ENCODE measurements around the gene CERS6. TPM values are rescaled to one million over a fixed set of nuclear protein-coding genes. Genes with fewer than 3 reads are reported as not detected.

CERS6 gene
- total RNA-seq, 4 donors from 2014 or later = 35.7 to 60.6 (median 39.2) TPM

DNA sequence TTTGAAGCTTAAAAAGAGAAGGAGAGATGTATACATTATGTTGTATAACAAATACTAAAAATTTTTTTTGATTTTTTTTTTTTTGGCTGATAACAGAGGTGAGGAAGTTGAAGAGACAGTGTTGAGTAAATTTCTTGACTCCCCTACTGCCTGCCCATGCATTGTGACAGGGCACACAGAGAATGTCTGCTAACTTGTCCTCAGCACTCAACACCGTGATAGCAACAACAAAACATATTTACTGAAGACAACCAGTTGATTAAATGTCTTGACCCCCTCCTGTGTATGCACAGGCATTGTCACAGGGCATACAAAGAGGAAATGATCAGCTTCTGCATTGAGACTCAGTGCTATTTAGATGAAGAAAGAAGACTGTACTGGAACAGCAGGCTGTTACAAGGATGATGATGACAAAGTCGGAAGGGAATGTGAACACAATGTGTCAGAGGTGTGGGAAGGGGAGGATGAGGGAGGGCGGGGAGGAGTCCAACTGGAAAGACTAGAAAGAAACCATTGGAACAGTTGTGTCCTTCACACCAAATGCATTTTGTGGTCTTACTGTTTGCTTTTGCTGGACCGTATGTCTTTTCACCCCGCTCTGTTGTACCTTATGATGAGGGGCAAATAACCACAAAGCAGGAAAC is 89.5 kb downstream of the CERS6 start:
- peaks cover 5% of the 10 kb centered on the region in 2 donors for H3K4me1 ChIP-seq
- H3K9me3 ChIP-seq = no peaks in the 10 kb centered on the region
- intact Hi-C loops (cut with DNase I) = no loop called here
- no peak overlapping the region for H3K27ac ChIP-seq
- no peaks in the 10 kb centered on the region for H3K36me3 ChIP-seq
- no peak overlapping the region for H3K4me3 ChIP-seq (replicated peaks in 1 of 3)
- WGBS, 2 donors = 88% methylated on average over 5 of the region's 5 CpGs
- H3K27me3 ChIP-seq = no peaks in the 10 kb centered on the region
- DNase-seq = no peak
- no peak for TF ChIP-seq POLR2A (IDR thresholded peaks at IDR 0.05)
- TF ChIP-seq, protein P1, sequence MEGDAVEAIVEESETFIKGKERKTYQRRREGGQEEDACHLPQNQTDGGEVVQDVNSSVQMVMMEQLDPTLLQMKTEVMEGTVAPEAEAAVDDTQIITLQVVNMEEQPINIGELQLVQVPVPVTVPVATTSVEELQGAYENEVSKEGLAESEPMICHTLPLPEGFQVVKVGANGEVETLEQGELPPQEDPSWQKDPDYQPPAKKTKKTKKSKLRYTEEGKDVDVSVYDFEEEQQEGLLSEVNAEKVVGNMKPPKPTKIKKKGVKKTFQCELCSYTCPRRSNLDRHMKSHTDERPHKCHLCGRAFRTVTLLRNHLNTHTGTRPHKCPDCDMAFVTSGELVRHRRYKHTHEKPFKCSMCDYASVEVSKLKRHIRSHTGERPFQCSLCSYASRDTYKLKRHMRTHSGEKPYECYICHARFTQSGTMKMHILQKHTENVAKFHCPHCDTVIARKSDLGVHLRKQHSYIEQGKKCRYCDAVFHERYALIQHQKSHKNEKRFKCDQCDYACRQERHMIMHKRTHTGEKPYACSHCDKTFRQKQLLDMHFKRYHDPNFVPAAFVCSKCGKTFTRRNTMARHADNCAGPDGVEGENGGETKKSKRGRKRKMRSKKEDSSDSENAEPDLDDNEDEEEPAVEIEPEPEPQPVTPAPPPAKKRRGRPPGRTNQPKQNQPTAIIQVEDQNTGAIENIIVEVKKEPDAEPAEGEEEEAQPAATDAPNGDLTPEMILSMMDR (IDR thresholded peaks at IDR 0.05) = no peak

DNA sequence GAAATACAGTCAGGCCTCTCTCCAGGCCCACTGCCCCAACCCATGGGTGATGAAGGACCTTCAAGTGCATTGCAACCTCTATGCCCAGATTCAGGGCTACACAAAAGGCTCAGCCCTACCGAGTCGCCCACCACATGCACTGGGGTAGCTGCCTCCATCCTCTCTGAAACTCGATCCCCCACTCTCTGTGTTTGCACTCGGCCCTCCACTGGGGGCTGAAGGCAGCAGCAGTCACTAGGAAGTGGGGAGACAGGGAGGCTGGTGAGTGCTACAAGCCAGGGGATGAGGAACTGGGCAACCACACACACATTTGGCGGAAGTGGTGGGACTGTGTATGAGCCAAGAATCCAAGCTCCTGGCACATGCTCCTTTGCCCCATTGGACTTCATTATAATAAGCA is 94.6 kb downstream of the CERS6 start:
- Histone ChIP-seq H3K9me3 (no peaks in the 10 kb centered on the region), H3K27me3 (no peaks in the 10 kb centered on the region), H3K27ac (no peak overlapping the region), H3K4me3 (replicated peaks in 1 of 3) (no peak overlapping the region), H3K4me1 (peaks cover 0 to 6% of the 10 kb centered on the region in 2 donors), H3K36me3 (no peaks in the 10 kb centered on the region)
- TF ChIP-seq, protein P1 (IDR thresholded peaks at IDR 0.05) = no peak
- no peak for TF ChIP-seq POLR2A (IDR thresholded peaks at IDR 0.05)
- DNase-seq = no peak
- 85 to 89% methylated on average over 5 of the region's 5 CpGs for WGBS, 2 donors
- intact Hi-C loops (cut with DNase I) = no loop called here

GRCh38 chr2:168552450-168552856 is 96.4 kb downstream of the CERS6 start:
- no peaks in the 10 kb centered on the region for H3K27me3 ChIP-seq
- H3K27ac ChIP-seq = no peak overlapping the region
- H3K4me3 ChIP-seq (replicated peaks in 1 of 3) = no peak overlapping the region
- H3K4me1 ChIP-seq = peaks cover 0 to 6% of the 10 kb centered on the region in 2 donors
- WGBS, 2 donors = 45 to 52% methylated on average over 2 of the region's 2 CpGs
- peak in 1 of 2 donors; percentile 37 for DNase-seq
- no peak for TF ChIP-seq POLR2A (IDR thresholded peaks at IDR 0.05)
- TF ChIP-seq, protein P1 (IDR thresholded peaks at IDR 0.05) = no peak
- H3K9me3 ChIP-seq = no peaks in the 10 kb centered on the region
- intact Hi-C loops (cut with DNase I) = no loop called here
- no peaks in the 10 kb centered on the region for H3K36me3 ChIP-seq

- TF ChIP-seq POLR2A (IDR thresholded peaks at IDR 0.05) = no peak
- TF ChIP-seq, protein P1 (IDR thresholded peaks at IDR 0.05) = no peak
- Histone ChIP-seq H3K36me3 (no peaks in the 10 kb centered on the region), H3K9me3 (no peaks in the 10 kb centered on the region), H3K4me1 (peaks cover 3 to 9% of the 10 kb centered on the region in 2 donors), H3K27me3 (no peaks in the 10 kb centered on the region), H3K4me3 (replicated peaks in 1 of 3) (no peak overlapping the region), H3K27ac (no peak overlapping the region)
- 91 to 95% methylated on average over 3 of the region's 3 CpGs for WGBS, 2 donors
- no peak for DNase-seq
- intact Hi-C loops (cut with DNase I) = no loop called here
Observed at GRCh38 chr2:168555283-168555682, 99.2 kb downstream of the CERS6 start.

- Histone ChIP-seq H3K36me3 (no peaks in the 10 kb centered on the region), H3K4me3 (replicated peaks in 1 of 3) (no peak overlapping the region), H3K27me3 (no peaks in the 10 kb centered on the region), H3K27ac (no peak overlapping the region), H3K4me1 (peaks cover 3 to 4% of the 10 kb centered on the region in 2 donors), H3K9me3 (no peaks in the 10 kb centered on the region)
- 46 to 64% methylated on average over 2 of the region's 2 CpGs for WGBS, 2 donors
- intact Hi-C loops (cut with DNase I) = no loop called here
- TF ChIP-seq, protein P1 (IDR thresholded peaks at IDR 0.05) = no peak
- no peak for TF ChIP-seq POLR2A (IDR thresholded peaks at IDR 0.05)
- peak; percentile 58 for DNase-seq
Observed at GRCh38 chr2:168559187-168559586, 103.1 kb downstream of the CERS6 start.

Measured in thyroid gland (tissue), 4 donors.